T-cell (primary cell): Measurements from ENCODE around the gene PSMD6. TPM values are rescaled to one million over a fixed set of nuclear protein-coding genes. Genes with fewer than 3 reads are reported as not detected.

Source experiments
- ATAC-seq, 4 experiments: fragments of 200-7000 bp in 3 of 4; fragments of 150-1000 bp in 1 of 4; cut with Tn5 transposase; replicated peaks in 1 of 4; 1 replicate in 3 of 4; 2 replicates in 1 of 4; pipeline ENCODE4 v1.10.0; 2021; ENCODE audit warnings: moderate library complexity in 3 of 4, mild to moderate bottlenecking in 2 of 4, moderate number of reproducible peaks in 1 of 4
- CTCF ChIA-PET, 2 donors: fragments of 300-600 bp; sonication (Branson Sonifier 250); formaldehyde crosslinking; loops; one replicate each; lab custom pipeline; 2022; ENCODE audit warnings: antibody characterized with exemption in 2 of 2; lab: Charles Lee
- POLR2A ChIA-PET, 2 donors: fragments of 300-600 bp; sonication (Branson Sonifier 250); formaldehyde crosslinking; loops; one replicate each; lab custom pipeline; 2022; ENCODE audit warnings: antibody characterized with exemption in 2 of 2; lab: Charles Lee
- DNase-seq, 35 experiments: peaks; one replicate each; pipeline versions ENCODE4 v3.0.0 to v3.0.0-alpha.2; 2013 to 2023
- H3K27ac ChIP-seq: one replicate; pipeline ENCODE4 v1.5.1; 2013; ENCODE audit warnings: low read length
- H3K27me3 ChIP-seq, 2 experiments: replicated peaks in 1 of 2; 1 replicate in 1 of 2; 2 replicates in 1 of 2; pipeline versions ENCODE4 v1.6.1 to v1.7.0; 2013; ENCODE audit warnings: low read length in 1 of 2, mixed read lengths in 1 of 2; ENCODE audit not compliant: control insufficient read depth in 2 of 2, insufficient read depth in 2 of 2; ENCODE audit errors: extremely low read depth in 1 of 2
- H3K36me3 ChIP-seq, 2 donors: 1 replicate in 1 of 2; 2 replicates in 1 of 2; pipeline versions ENCODE4 v1.6.1 to v1.7.0; 2013; ENCODE audit warnings: low read length in 1 of 2; ENCODE audit not compliant: control insufficient read depth in 2 of 2, insufficient read depth in 1 of 2; ENCODE audit errors: extremely low read depth in 1 of 2
- H3K4me1 ChIP-seq, 2 experiments: 1 replicate in 1 of 2; 2 replicates in 1 of 2; pipeline versions ENCODE4 v1.6.1 to v1.7.0; 2013; ENCODE audit warnings: low read length in 2 of 2, mixed read lengths in 1 of 2; ENCODE audit not compliant: insufficient read depth in 2 of 2, control insufficient read depth in 1 of 2; ENCODE audit errors: extremely low read depth in 1 of 2
- H3K4me3 ChIP-seq, 2 donors: 1 replicate in 1 of 2; 2 replicates in 1 of 2; pipeline versions ENCODE4 v1.5.1 to v1.7.0; 2013; ENCODE audit warnings: mild to moderate bottlenecking in 2 of 2, low read length in 1 of 2, moderate library complexity in 1 of 2; ENCODE audit not compliant: control insufficient read depth in 1 of 2; ENCODE audit errors: extremely low read depth in 1 of 2
- H3K9me3 ChIP-seq: 2 replicates; pipeline ENCODE4 v1.7.0; 2013
- H3K27ac Mint-ChIP-seq, 2 donors: one replicate each; pipeline ENCODE4 v1.8.0; 2020 to 2021; ENCODE audit warnings: mild to moderate bottlenecking in 2 of 2, mixed read lengths in 2 of 2
- H3K27me3 Mint-ChIP-seq, 2 donors: one replicate each; pipeline ENCODE4 v1.8.0; 2021 to 2022; ENCODE audit warnings: mixed read lengths in 2 of 2
- H3K36me3 Mint-ChIP-seq: one replicate; pipeline ENCODE4 v1.8.0; 2021; ENCODE audit warnings: mixed read lengths
- H3K4me1 Mint-ChIP-seq, 3 donors: one replicate each; pipeline ENCODE4 v1.8.0; 2020 to 2022; ENCODE audit warnings: mixed read lengths in 3 of 3, mild to moderate bottlenecking in 1 of 3
- H3K4me3 Mint-ChIP-seq, 3 donors: one replicate each; pipeline ENCODE4 v1.8.0; 2020 to 2022; ENCODE audit warnings: mild to moderate bottlenecking in 3 of 3, mixed read lengths in 3 of 3, moderate library complexity in 3 of 3
- H3K9me3 Mint-ChIP-seq, 3 donors: one replicate each; pipeline ENCODE4 v1.8.0; 2020 to 2022; ENCODE audit warnings: mixed read lengths in 3 of 3
- WGBS: methylation state at CpG from one replicate; pipeline ENCODE4 v1.1.5; 2013; ENCODE audit warnings: missing lambda C conversion rate; ENCODE audit not compliant: insufficient coverage; 5-methylcytosine and 5-hydroxymethylcytosine counted together
- total RNA-seq, 35 experiments: library from RNA in 6 of 35; stranded (reverse) in 6 of 35; fragments of 120-200 nt in 1 of 35; gene quantifications; one replicate each; pipeline versions ENCODE4 v1.2.1 to v1.2.4 and lab custom pipeline; 2013 to 2026

The PSMD6 gene
- total RNA-seq, 5 donors from 2014 or later (not counting 1 experiment from before 2014, with no cell fraction given) = 60.2 to 95.4 (median 73.2) TPM

- ChIA-PET POLR2A (interaction anchor here in 1 of 2 donors (1.8 kb wide), 1 partner anchor 56 kb away, joined by 4 read pairs; no protein-coding TSS in a partner anchor), CTCF (interaction anchor here in 1 of 2 donors (0.6 to 1.3 kb wide), 3 partner anchors 53 to 75 kb away, joined by 3 to 4 read pairs (median 3); no protein-coding TSS in a partner anchor)
- Histone ChIP-seq H3K27ac (peak overlapping the region; percentile 62), H3K27me3 (no peaks in the 10 kb centered on the region), H3K36me3 (peaks cover 0 to 42% of the 10 kb centered on the region in 2 donors), H3K4me1 (peaks cover 10 to 26% of the 10 kb centered on the region in 2 experiments), H3K4me3 (no peak overlapping the region), H3K9me3 (no peaks in the 10 kb centered on the region)
- ATAC-seq = no peak
- DNase-seq = no peak
- 57% methylated on average over 3 of the region's 6 CpGs for WGBS
- Mint-ChIP-seq H3K27ac (peak overlapping the region; percentile 87 to 93), H3K9me3 (no peaks in the 10 kb centered on the region), H3K4me3 (peak overlapping the region; percentile 88), H3K36me3 (peaks cover 25% of the 10 kb centered on the region), H3K4me1 (peaks cover 39 to 51% (median 45%) of the 10 kb centered on the region in 3 donors), H3K27me3 (peaks cover under 1 to 2% of the 10 kb centered on the region in 2 donors)
These were observed 1.4 kb downstream of the PSMD6 start for GRCh38 chr3:64021922-64022321.

- no peak for ATAC-seq
- Mint-ChIP-seq H3K4me3 (no peak overlapping the region), H3K36me3 (peaks cover 31% of the 10 kb centered on the region), H3K27ac (no peak overlapping the region), H3K9me3 (no peaks in the 10 kb centered on the region), H3K4me1 (peaks cover 44 to 58% (median 51%) of the 10 kb centered on the region in 3 donors), H3K27me3 (no peaks in the 10 kb centered on the region)
- Histone ChIP-seq H3K9me3 (no peaks in the 10 kb centered on the region), H3K27me3 (no peaks in the 10 kb centered on the region), H3K36me3 (peaks cover under 1 to 56% of the 10 kb centered on the region in 2 donors), H3K4me1 (peaks cover 10 to 26% of the 10 kb centered on the region in 2 experiments), H3K4me3 (no peak overlapping the region), H3K27ac (no peak overlapping the region)
- no CpG with 5 or more reads among the region's 2 CpGs for WGBS
- POLR2A ChIA-PET = interaction anchor here in 1 of 2 donors (0.7 to 1.1 kb wide), 3 partner anchors 11 to 75 kb away, joined by 3 to 5 read pairs (median 4); no protein-coding TSS in a partner anchor
- CTCF ChIA-PET = no interaction called here
- no peak for DNase-seq
These were observed 3.4 kb downstream of the PSMD6 start for GRCh38 chr3:64019879-64020278.

- H3K36me3 ChIP-seq = peaks cover 5 to 62% of the 10 kb centered on the region in 2 donors
- peaks cover 48 to 62% (median 56%) of the 10 kb centered on the region in 3 donors for H3K4me1 Mint-ChIP-seq
- no peak overlapping the region for H3K27ac ChIP-seq
- POLR2A ChIA-PET = interaction anchor here in 1 of 2 donors (0.7 kb wide), 1 partner anchor 74 kb away, joined by 4 read pairs; no protein-coding TSS in a partner anchor
- 100% methylated on average over 1 of the region's 3 CpGs for WGBS
- no peak overlapping the region for H3K4me3 Mint-ChIP-seq
- no peak overlapping the region for H3K4me3 ChIP-seq
- no peaks in the 10 kb centered on the region for H3K9me3 ChIP-seq
- H3K27ac Mint-ChIP-seq = peak overlapping the region in 1 of 2 donors; percentile 8
- peaks cover 37% of the 10 kb centered on the region for H3K36me3 Mint-ChIP-seq
- H3K27me3 ChIP-seq = no peaks in the 10 kb centered on the region
- CTCF ChIA-PET = no interaction called here
- no peak for DNase-seq
- peaks cover 10 to 26% of the 10 kb centered on the region in 2 experiments for H3K4me1 ChIP-seq
- H3K27me3 Mint-ChIP-seq = no peaks in the 10 kb centered on the region
- ATAC-seq = no peak
- no peaks in the 10 kb centered on the region for H3K9me3 Mint-ChIP-seq
These were observed 4.0 kb downstream of the PSMD6 start for GRCh38 chr3:64019271-64019670.

- H3K36me3 Mint-ChIP-seq = peaks cover 54% of the 10 kb centered on the region
- no peaks in the 10 kb centered on the region for H3K27me3 ChIP-seq
- H3K36me3 ChIP-seq = peaks cover 11 to 83% of the 10 kb centered on the region in 2 donors
- ChIA-PET CTCF (interaction anchor here in 1 of 2 donors (1.4 kb wide), 1 partner anchor 48 kb away, joined by 3 read pairs; no protein-coding TSS in a partner anchor), POLR2A (interaction anchor here in 1 of 2 donors (0.7 kb wide), 1 partner anchor 9 kb away, joined by 3 read pairs; no protein-coding TSS in a partner anchor)
- H3K9me3 Mint-ChIP-seq = no peaks in the 10 kb centered on the region
- no peak overlapping the region for H3K27ac ChIP-seq
- DNase-seq (no peak), ATAC-seq (no peak)
- WGBS = 100% methylated on average over 1 of the region's 3 CpGs
- H3K4me1 ChIP-seq = peaks cover 3 to 12% of the 10 kb centered on the region in 2 experiments
- no peaks in the 10 kb centered on the region for H3K9me3 ChIP-seq
- peaks cover 50 to 57% (median 56%) of the 10 kb centered on the region in 3 donors for H3K4me1 Mint-ChIP-seq
- no peaks in the 10 kb centered on the region for H3K27me3 Mint-ChIP-seq
- no peak overlapping the region for H3K4me3 Mint-ChIP-seq
- H3K27ac Mint-ChIP-seq = peak overlapping the region; percentile 52 to 75
- H3K4me3 ChIP-seq = no peak overlapping the region
These were observed 6.2 kb downstream of the PSMD6 start for GRCh38 chr3:64016941-64017620.

GRCh38 chr3:64011685-64012084 lies 11.6 kb downstream of the PSMD6 start:
- Histone ChIP-seq H3K36me3 (peaks cover 11 to 90% of the 10 kb centered on the region in 2 donors), H3K4me3 (no peak overlapping the region), H3K27ac (no peak overlapping the region), H3K9me3 (no peaks in the 10 kb centered on the region), H3K4me1 (no peaks in the 10 kb centered on the region), H3K27me3 (no peaks in the 10 kb centered on the region)
- Mint-ChIP-seq H3K27ac (peak overlapping the region in 1 of 2 donors; percentile 28), H3K4me3 (no peak overlapping the region), H3K9me3 (no peaks in the 10 kb centered on the region), H3K4me1 (peaks cover 35 to 41% (median 37%) of the 10 kb centered on the region in 3 donors), H3K36me3 (peaks cover 55% of the 10 kb centered on the region), H3K27me3 (no peaks in the 10 kb centered on the region)
- WGBS = 83% methylated on average over 3 of the region's 5 CpGs
- ATAC-seq (no peak), DNase-seq (no peak)
- POLR2A ChIA-PET = no interaction called here
- CTCF ChIA-PET = interaction anchor here in 1 of 2 donors (0.8 kb wide), 1 partner anchor 12 kb away, joined by 4 read pairs; the partner anchor contains the start of gene PSMD6

- ChIA-PET CTCF (interaction anchor here (0.9 to 1.7 kb wide), 4 partner anchors 13 to 48 kb away, joined by 3 to 6 read pairs (median 5); partner anchors contain the start of gene PSMD6 (in 1 of the 2)), POLR2A (interaction anchor here (0.6 kb wide), 2 partner anchors 31 to 123 kb away, joined by 3 to 9 read pairs; no protein-coding TSS in a partner anchor)
- Histone ChIP-seq H3K27me3 (no peaks in the 10 kb centered on the region), H3K27ac (no peak overlapping the region), H3K4me1 (no peaks in the 10 kb centered on the region), H3K36me3 (peaks cover 11 to 96% of the 10 kb centered on the region in 2 donors), H3K9me3 (no peaks in the 10 kb centered on the region), H3K4me3 (no peak overlapping the region)
- Mint-ChIP-seq H3K9me3 (no peaks in the 10 kb centered on the region), H3K4me3 (no peak overlapping the region), H3K36me3 (peaks cover 53% of the 10 kb centered on the region), H3K27me3 (no peaks in the 10 kb centered on the region), H3K27ac (no peak overlapping the region), H3K4me1 (peaks cover 33 to 38% (median 34%) of the 10 kb centered on the region in 3 donors)
- no peak for DNase-seq
- no CpG with 5 or more reads among the region's 5 CpGs for WGBS
- no peak for ATAC-seq
These were observed 13.1 kb downstream of the PSMD6 start for GRCh38 chr3:64010199-64010598.
